ENCODE results near the gene RTP3. TPM values are rescaled to one million over a fixed set of nuclear protein-coding genes. Genes with fewer than 3 reads are reported as not detected.
"Not testable (repeated sequence)": the region's sequence is repeated elsewhere in the genome, so short reads cannot be mapped to it uniquely, and the experiment has no call there.

The RTP3 gene
- total RNA-seq, 1 donor from 2014 or later, result not detected

- DNase-seq (ENCODE audit: low spot score in 2 of 2) (no peak), FAIRE-seq (no peak)
Observed at GRCh38 chr3:46489875-46490274, 7.9 kb upstream of the RTP3 start.

- no peak for FAIRE-seq
- DNase-seq (ENCODE audit: low spot score in 2 of 2), result no peak
Observed at GRCh38 chr3:46490338-46491084, 7.3 kb upstream of the RTP3 start.

DNA sequence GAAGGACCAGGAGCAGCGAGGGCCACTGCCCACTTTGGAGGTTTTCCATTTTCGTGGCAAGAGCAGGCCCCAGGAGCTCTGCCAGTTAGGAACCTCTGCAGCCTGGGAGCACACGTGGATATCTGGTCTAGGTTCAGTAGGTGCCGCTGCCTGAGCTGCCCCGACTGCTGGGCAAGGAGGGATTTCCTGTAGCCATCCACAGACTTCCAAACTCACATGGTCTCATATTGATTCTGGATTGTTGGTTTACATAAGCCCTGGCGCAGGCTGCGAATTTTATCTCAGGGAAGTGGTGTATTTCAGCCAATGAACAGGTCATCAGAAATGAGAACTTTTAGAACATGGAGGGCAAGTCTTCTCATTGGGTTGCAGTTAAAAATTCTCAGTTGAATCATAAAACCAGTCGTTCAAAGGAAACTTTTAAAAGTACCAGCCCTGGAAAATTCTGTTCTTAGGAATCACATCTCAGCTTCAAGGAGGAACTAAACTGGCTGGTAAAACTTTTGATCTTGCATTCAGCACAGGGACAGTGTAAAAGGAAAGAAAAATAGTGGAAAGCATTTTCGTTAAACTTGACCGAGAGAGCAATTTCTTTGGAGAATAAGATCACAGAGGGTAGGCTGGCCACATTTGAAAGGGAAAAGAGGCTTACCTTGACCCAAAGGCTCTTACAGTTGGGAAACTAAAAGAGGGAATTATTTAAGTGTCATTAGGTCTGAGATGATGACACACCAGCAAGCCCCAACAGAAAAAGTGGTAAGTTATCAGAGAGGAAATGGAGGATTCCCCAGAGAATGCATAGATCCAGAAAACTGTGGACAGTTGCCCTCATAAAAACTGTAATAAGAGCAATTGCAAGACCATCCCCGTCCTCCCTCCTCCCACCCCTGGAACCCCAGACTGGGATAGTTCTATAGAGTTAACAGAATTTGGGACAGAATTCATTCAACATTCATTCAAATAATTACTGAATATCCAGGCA lies 6.4 kb upstream of the RTP3 start:
- FAIRE-seq (no peak), DNase-seq (ENCODE audit: low spot score in 2 of 2) (no peak)

DNA sequence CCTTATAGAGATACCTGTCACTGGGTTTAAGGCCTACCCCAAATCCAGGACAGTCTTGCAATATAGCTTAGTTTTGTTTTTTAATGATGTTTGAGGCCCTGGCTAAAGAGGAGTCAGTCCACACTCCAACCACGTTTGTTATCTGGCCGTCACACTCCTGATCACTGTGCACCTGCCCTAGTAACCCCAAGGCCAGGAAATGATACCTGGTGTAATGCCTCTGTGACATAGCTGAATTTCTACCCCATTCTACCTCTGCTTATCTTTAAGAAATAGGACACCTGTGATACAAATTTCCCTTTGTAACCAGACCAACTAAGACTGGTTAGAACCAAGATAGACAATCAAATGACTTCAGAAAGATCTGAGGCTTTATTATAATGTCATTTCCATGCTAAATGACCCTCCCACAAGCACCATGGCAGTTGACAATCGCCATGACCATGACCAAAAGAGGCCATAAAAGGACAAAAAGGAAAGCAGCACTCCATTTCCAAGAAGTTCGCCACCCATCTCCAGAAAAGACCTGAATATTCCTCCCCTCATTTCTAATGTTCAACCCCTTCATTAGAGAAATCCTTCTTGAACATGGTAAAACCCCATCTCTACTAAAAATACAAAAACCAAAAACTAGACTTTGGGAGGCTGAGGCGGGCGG lies 4.8 kb upstream of the RTP3 start:
- no peak for DNase-seq (ENCODE audit: low spot score in 2 of 2)
- no peak for FAIRE-seq

DNA sequence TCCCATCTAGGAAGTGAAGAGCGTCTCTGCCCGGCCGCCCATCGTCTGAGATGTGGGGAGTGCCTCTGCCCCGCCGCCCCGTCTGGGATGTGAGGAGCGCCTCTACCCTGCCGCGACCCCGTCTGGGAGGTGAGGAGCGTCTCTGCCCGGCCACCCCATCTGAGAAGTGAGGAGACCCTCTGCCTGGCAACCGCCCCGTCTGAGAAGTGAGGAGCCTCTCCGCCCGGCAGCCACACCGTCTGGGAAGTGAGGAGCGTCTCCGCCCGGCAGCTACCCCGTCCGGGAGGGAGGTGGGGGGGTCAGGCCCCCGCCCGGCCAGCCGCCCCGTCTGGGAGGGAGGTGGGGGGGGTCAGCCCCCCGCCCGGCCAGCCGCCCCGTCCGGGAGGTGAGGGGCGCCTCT lies 3.3 kb upstream of the RTP3 start:
- not testable (repeated sequence) for FAIRE-seq; DNase-seq (ENCODE audit: low spot score in 2 of 2)

DNA sequence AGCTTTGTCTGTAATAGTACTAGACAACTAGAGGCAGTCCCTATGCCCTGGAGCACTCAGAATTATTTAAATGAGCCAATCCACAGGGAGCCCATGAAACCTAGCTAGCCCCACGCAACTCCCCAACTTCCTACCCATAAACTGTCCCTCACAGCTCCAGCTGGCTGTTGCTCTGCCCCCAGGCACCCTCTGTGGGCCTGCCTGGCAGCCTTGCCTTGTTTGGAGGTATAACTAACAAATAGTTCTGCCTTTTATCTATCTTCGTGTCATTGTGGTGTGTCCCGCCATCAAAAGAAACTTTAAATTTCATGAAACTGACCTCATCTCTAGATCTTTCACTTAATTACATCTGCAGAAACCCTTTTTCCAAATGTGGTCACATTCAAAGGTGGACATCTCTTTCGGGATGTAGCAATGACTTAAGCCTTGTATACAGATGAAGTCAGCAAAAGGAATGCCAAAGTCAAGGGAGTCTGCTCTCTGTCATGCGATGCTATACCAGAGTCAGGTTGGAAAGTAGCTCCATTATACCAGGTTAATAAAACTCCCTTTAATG lies 1.8 kb upstream of the RTP3 start:
- DNase-seq (ENCODE audit: low spot score in 2 of 2) (no peak), FAIRE-seq (no peak)

DNA sequence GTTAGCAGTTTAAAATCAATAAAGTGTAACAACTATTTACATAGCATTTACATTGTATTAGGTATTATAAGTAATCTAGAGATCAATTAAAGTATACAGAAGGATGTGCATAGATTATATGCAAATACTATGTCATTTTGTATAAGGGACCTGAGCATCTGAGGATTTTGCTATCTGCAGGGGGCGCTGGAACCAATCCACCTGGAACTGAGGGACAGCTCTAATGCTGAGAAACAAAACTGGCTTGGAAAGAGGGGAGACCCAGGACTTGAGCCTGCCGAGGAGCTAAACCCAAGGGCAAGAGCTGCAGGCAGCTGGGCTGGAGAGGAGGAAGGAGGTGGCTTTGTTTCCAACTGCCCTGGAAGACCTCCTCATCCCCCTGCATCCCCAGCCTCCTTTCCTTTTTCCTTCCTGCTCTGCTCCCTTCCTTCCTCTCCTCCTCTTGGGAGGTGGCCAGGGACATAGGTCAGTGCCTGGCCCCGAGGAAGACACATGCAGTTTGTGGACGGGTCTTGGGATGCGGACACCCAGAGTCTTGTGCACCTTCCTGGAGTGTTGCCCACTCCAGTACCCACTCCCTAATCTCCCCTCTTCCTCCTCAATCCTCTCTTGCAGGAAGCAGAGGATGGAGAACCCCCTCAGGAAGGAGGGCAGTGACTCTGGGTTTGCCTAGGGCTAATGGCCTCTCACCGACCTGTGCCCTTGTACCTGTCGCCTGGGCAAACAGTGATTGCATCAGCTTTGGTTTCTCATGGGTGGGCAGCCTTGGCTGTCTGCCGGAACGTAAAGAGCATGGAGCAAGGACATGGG lies 825 bp upstream of the RTP3 start:
- FAIRE-seq, result no peak
- DNase-seq (ENCODE audit: low spot score in 2 of 2), result no peak

DNA sequence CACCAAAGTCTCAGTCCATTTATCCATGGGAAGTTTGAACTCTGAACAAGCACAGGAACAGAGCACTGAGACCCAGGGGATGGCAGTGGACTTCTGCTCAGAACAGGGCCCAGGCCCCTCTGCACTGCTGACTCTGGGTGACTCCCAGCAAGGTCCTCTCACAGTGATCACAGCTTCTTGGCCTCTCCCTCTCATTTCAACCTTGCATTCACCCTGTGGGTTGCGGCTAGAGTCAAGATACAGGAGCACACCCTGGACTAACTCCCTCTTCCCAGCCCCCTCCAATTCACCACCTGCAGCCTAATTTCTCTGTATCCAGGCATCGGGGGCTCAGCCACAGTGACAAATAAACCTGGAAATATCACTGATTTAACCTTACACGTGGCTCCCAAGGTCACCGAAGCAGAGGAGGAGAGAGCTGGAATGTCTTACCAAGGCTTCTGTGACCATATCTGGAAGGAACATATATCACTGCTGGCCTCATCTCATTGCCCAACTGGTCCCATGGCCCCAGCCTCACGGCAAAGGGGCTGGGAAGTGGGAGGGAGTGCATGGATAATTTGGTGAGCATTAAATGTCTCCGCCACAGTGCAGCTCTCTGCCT lies 1.2 kb downstream of the RTP3 start:
- DNase-seq (ENCODE audit: low spot score in 2 of 2) (no peak), FAIRE-seq (no peak)

DNA sequence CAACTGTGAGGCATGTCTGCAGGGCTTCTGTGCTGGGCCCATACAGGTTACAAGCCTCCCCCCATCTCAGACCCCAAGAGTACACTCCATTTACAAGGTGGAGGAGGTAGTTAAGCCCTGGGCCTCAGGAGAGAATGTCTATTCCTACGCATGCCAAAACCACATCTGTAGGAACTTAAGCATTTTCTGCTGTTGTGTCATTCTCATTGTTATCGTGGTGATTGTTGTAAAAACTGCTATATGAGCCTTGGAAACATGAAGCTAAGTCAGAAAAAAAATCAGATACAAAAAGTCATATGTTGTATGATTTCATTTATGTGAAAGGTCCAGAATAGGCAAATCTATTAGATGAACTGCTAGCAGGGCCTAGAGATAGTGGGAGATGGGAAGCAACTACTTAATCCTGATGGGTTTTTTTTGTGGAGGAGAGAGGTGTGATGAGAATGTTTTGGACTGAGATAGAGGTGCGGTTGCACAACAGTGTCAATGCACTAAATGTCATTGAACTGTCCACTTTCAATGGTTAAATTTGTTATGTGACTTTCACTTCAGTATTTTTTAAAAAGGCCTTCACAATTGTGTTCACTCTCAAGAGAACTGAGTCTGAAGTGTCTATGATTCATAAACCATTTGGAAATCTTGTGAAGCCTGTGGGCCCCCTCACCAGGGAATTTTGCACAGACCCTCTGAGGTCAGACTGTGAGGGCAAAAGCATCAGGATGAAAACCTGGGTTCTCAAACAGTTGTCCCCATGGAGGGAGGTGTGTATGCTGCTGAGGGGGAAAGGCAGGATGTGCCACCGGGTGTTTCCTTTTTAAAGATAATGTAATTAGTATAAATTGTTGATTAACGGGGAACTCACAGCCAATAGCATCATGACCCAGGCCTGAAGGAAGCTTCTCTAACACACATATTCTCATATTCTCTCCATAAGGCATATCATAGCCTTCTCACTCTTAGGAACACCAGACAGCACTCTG lies 3.2 kb downstream of the RTP3 start:
- DNase-seq (ENCODE audit: low spot score in 2 of 2) (no peak), FAIRE-seq (no peak)

GRCh38 chr3:46501702-46502101 lies 3.9 kb downstream of the RTP3 start:
- DNase-seq (ENCODE audit: low spot score in 2 of 2) (no peak), FAIRE-seq (no peak)

- FAIRE-seq (no peak), DNase-seq (ENCODE audit: low spot score in 2 of 2) (no peak)
Observed at GRCh38 chr3:46503200-46503874, 5.6 kb downstream of the RTP3 start.

- no peak for FAIRE-seq
- DNase-seq (ENCODE audit: low spot score in 2 of 2), result no peak
Observed at GRCh38 chr3:46504789-46505188, 7.0 kb downstream of the RTP3 start.

DNA sequence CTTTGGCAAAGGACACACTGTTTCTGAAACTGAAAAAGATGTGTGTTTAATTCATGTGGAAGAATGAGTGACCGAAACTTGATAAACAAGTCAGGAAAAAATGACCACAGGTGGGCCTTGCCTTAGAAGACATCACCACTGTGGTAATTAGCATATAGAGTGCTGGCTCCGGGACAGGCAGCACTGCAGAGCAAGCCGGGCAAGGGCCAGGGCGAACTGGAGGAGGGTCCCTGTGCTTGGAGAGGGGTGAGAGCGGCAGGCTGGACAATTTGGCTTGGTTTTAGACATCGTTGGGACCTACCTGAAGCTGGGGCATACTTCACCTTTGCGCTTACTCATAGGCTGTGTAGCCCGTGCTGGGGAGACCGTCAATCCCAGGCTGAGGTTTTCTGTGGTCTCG lies 8.2 kb downstream of the RTP3 start:
- no peak for FAIRE-seq
- DNase-seq (ENCODE audit: low spot score in 2 of 2), result no peak

DNA sequence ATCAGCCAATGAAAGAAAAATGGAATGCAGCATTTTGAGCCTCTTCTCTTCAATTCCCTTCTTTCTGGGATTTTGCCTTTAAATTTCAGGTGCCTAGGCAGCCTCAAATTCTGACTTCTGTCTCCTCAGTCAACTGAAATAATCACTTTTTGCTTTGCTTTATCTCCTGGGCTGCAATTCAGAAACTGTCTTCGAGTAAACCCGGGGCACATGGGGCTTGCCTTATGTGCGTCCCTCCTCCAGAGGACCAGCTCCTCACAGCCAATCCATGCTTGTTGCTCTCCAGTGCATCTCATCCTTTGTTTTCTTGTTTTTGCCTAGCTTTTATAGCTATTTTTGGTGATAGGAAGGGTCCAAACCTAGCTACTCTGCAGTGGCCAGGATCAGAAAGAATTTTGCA lies 8.8 kb downstream of the RTP3 start:
- FAIRE-seq, result no peak
- DNase-seq (ENCODE audit: low spot score in 2 of 2), result no peak

- DNase-seq (ENCODE audit: low spot score in 2 of 2) (no peak), FAIRE-seq (no peak)
Observed at GRCh38 chr3:46508850-46509591, 11.2 kb downstream of the RTP3 start.

DNA sequence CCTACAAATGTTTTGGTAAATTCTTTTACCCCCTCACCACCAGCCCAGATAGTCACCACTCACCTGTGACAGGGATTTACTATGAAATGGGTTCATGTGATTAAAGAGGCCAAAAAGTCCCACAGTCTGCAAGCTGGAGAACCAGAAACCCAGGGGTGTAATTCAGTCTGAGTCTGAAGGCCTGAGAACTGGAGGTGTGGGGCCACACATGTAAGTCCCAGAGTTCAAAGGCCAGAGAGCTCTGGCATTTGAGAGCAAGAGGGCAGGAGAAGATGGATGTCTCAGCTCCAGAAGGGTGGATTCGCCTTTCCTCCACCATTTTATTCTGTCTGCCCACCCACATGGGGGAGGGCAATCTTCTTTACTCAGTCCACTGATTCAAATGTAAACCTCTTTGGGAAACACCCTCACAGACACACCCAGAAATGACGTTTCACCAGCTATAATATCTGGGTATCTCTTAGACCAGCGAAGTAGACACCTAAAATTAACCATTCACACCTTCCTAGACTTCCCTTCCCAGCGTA lies 11.9 kb downstream of the RTP3 start:
- no peak for FAIRE-seq

More for the DNA sequence above, 11.9 kb downstream of the RTP3 start:
- DNase-seq (ENCODE audit: low spot score in 2 of 2), result no peak

Measured in frontal cortex (tissue), 4 donors.